Measurements from ENCODE around the gene FRG2. TPM values are rescaled to one million over a fixed set of nuclear protein-coding genes. Genes with fewer than 3 reads are reported as not detected.
"Not testable (repeated sequence)": the region's sequence is repeated elsewhere in the genome, so short reads cannot be mapped to it uniquely, and the experiment has no call there.

FRG2 gene
- total RNA-seq (not detected), polyA plus RNA-seq (not detected)
- long read RNA-seq, donor 1: 0 reads
- long read RNA-seq, donor 2: 0 reads
- long read RNA-seq, donor 3: 0 reads
- long read RNA-seq, donor 4: 0 reads
- long read RNA-seq, donor 5: 0 reads
- long read RNA-seq, donor 6: 0 reads
- long read RNA-seq, donor 7: 0 reads
- long read RNA-seq, donor 8: 0 reads
- long read RNA-seq, donor 9: 0 reads
- long read RNA-seq, donor 10: 0 reads

- WGBS, 4 donors: 59 to 100% methylated on average over 1 to 3 of the region's 10 CpGs; no CpG with 5 or more reads in 2 of the 4 donors
- H3K9me3 ChIP-seq (replicated peaks in 1 of 3); H3K27me3 ChIP-seq; intact Hi-C loops (cut with DNase I); DNase-seq; H3K4me1 ChIP-seq (replicated peaks in 1 of 2); H3K4me3 ChIP-seq; H3K27ac ChIP-seq; H3K36me3 ChIP-seq (replicated peaks in 1 of 2): not testable (repeated sequence)
These were observed at the start of gene FRG2 for GRCh38 chr4:190027156-190027555. Gene FRG2 (minus strand): TSS chr4:190027256. CDS start chr4:190027204, 52 bp downstream.

DNA sequence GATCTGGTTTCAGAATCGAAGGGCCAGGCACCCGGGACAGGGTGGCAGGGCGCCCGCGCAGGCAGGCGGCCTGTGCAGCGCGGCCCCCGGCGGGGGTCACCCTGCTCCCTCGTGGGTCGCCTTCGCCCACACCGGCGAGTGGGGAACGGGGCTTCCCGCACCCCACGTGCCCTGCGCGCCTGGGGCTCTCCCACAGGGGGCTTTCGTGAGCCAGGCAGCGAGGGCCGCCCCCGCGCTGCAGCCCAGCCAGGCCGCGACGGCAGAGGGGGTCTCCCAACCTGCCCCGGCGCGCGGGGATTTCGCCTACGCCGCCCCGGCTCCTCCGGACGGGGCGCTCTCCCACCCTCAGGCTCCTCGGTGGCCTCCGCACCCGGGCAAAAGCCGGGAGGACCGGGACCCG is 41.3 kb upstream of the FRG2 start:
- H3K27ac ChIP-seq; intact Hi-C loops (cut with DNase I); H3K4me1 ChIP-seq (replicated peaks in 1 of 2); H3K27me3 ChIP-seq; H3K9me3 ChIP-seq (replicated peaks in 1 of 3); H3K36me3 ChIP-seq (replicated peaks in 1 of 2); H3K4me3 ChIP-seq: not testable (repeated sequence)
- DNase-seq: peak in 1 of 7 donors; percentile 60
- WGBS, 4 donors: 43 to 87% (median 55%) methylated on average over 18 to 45 of the region's 45 CpGs

- H3K27me3 ChIP-seq; H3K9me3 ChIP-seq (replicated peaks in 1 of 3); intact Hi-C loops (cut with DNase I); H3K27ac ChIP-seq; H3K4me1 ChIP-seq (replicated peaks in 1 of 2); H3K36me3 ChIP-seq (replicated peaks in 1 of 2); H3K4me3 ChIP-seq; DNase-seq: not testable (repeated sequence)
- 16 to 25% (median 20%) methylated on average over 3 of the region's 3 CpGs for WGBS, 4 donors
These were observed 37.7 kb upstream of the FRG2 start for GRCh38 chr4:190064805-190065204.

GRCh38 chr4:190064342-190064741 is 37.3 kb upstream of the FRG2 start, which contains the start of gene DBET:
Gene DBET (plus strand): TSS chr4:190064502.
- H3K9me3 ChIP-seq (replicated peaks in 1 of 3); H3K27ac ChIP-seq; DNase-seq; H3K27me3 ChIP-seq; H3K4me1 ChIP-seq (replicated peaks in 1 of 2); H3K36me3 ChIP-seq (replicated peaks in 1 of 2); intact Hi-C loops (cut with DNase I); H3K4me3 ChIP-seq: not testable (repeated sequence)
- WGBS, 4 donors: 27 to 39% (median 35%) methylated on average over 2 of the region's 2 CpGs

- not testable (repeated sequence) for DNase-seq
These were observed 31.9 kb upstream of the FRG2 start for GRCh38 chr4:190058997-190059396.

GRCh38 chr4:190049378-190050239 is 22.6 kb upstream of the FRG2 start:
- WGBS, 4 donors: 28 to 39% (median 32%) methylated on average over 4 to 7 of the region's 28 CpGs; no CpG with 5 or more reads in 1 of the 4 donors
- H3K27me3 ChIP-seq; H3K9me3 ChIP-seq (replicated peaks in 1 of 3); H3K4me3 ChIP-seq; DNase-seq; H3K27ac ChIP-seq; H3K36me3 ChIP-seq (replicated peaks in 1 of 2); H3K4me1 ChIP-seq (replicated peaks in 1 of 2); intact Hi-C loops (cut with DNase I): not testable (repeated sequence)

More at GRCh38 chr4:190058997-190059396, 31.9 kb upstream of the FRG2 start:
- H3K4me1 ChIP-seq (replicated peaks in 1 of 2); H3K9me3 ChIP-seq (replicated peaks in 1 of 3); H3K4me3 ChIP-seq; intact Hi-C loops (cut with DNase I); H3K36me3 ChIP-seq (replicated peaks in 1 of 2); H3K27me3 ChIP-seq; H3K27ac ChIP-seq: not testable (repeated sequence)
- 74 to 80% (median 75%) methylated on average over 2 to 4 of the region's 4 CpGs; no CpG with 5 or more reads in 1 of the 4 donors for WGBS, 4 donors

GRCh38 chr4:190047627-190048026 is 20.6 kb upstream of the FRG2 start:
- H3K9me3 ChIP-seq (replicated peaks in 1 of 3); DNase-seq; H3K4me3 ChIP-seq; H3K36me3 ChIP-seq (replicated peaks in 1 of 2); H3K27me3 ChIP-seq; intact Hi-C loops (cut with DNase I); H3K27ac ChIP-seq; H3K4me1 ChIP-seq (replicated peaks in 1 of 2): not testable (repeated sequence)
- WGBS, 4 donors: 0 to 6% (median 0%) methylated on average over 1 of the region's 12 CpGs

DNA sequence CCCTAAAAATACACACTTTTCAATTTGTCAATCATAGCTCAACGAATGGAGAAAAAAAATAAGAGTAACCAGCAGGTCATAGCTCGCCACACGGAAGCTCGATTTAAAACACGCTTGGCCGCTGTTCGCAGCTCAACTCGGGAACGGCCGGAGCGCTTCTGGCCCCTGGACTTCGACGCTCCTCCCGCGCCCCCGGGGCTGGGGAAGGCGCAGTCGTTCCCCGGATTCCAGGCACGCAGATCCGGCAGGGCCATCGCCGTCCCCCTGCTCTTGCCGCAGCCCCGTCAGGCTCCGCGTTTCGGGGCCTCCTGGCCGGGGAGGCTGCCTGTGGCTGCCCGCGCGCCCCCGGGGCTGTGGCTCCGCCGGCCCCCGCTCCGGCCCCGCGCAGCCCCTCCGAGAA is 13.8 kb upstream of the FRG2 start:
- intact Hi-C loops (cut with DNase I); H3K27me3 ChIP-seq; H3K4me3 ChIP-seq; H3K9me3 ChIP-seq (replicated peaks in 1 of 3); DNase-seq; H3K4me1 ChIP-seq (replicated peaks in 1 of 2); H3K27ac ChIP-seq; H3K36me3 ChIP-seq (replicated peaks in 1 of 2): not testable (repeated sequence)
- WGBS, 4 donors: 20 to 36% (median 26%) methylated on average over 15 to 32 of the region's 40 CpGs; no CpG with 5 or more reads in 1 of the 4 donors

DNA sequence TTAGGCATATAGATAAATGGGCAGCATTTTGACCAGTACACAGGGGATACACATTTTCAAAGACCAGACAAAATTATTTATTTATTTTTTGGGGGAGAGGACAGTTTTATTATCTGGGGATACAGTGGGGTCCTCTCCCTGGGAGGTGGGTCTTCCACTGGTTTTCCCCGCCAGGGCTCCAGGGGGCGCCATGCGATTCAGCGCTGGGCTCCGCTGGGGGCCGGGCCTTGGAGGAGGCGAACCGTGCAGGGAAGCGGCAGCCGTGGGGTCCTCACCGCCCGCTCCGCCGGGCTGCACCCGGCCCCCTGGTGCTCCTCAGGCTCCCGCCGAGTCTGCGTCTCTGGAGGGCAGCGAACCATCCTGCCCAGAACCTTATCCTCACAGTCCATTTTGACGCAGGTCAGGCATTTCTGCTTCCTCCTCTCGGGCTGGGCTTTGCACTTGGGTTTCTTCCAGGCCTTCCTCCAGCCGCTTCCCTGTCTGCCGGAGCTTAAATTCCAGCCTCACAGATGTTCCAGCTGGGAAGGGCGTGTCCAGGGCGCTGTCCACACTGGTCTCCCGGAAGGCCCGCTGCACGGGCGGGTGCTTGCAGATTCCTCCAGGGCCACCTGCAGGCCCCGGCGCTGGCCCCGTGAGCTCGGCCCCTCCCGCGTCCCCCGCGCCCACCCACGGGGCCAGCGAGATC is 10.8 kb upstream of the FRG2 start:
- H3K4me1 ChIP-seq (replicated peaks in 1 of 2); H3K4me3 ChIP-seq; H3K27ac ChIP-seq; H3K9me3 ChIP-seq (replicated peaks in 1 of 3); DNase-seq; H3K27me3 ChIP-seq; intact Hi-C loops (cut with DNase I); H3K36me3 ChIP-seq (replicated peaks in 1 of 2): not testable (repeated sequence)
- WGBS, 4 donors: 0 to 15% (median 12%) methylated on average over 1 to 7 of the region's 39 CpGs

- H3K27me3 ChIP-seq; intact Hi-C loops (cut with DNase I); H3K4me1 ChIP-seq (replicated peaks in 1 of 2); H3K27ac ChIP-seq; H3K9me3 ChIP-seq (replicated peaks in 1 of 3); H3K36me3 ChIP-seq (replicated peaks in 1 of 2); DNase-seq; H3K4me3 ChIP-seq: not testable (repeated sequence)
- WGBS, 4 donors: 47 to 88% (median 60%) methylated on average over 3 to 4 of the region's 5 CpGs; no CpG with 5 or more reads in 1 of the 4 donors
These were observed 4.2 kb upstream of the FRG2 start for GRCh38 chr4:190031264-190031663.

All from adrenal gland (tissue), 19 donors.